AG08395 (cell line): ENCODE data around the gene SURF1.
"Not testable (repeated sequence)": the region's sequence is repeated elsewhere in the genome, so short reads cannot be mapped to it uniquely, and the experiment has no call there.

Experiments used
- DNase-seq: peaks from one replicate; pipeline ENCODE4 v3.0.0; 2012; ENCODE audit warnings: mixed read lengths, low spot score

Gene SURF1

GRCh38 chr9:133356391-133357091 is at the start of gene SURF1, which contains the start of gene SURF2:
SURF1 (minus strand) TSS chr9:133356487; CDS start chr9:133356453, 34 bp downstream.
SURF2 (plus strand) TSS chr9:133356550; CDS start chr9:133356593, 43 bp downstream.
- DNase-seq, result peak; percentile 91

- peak; percentile 20 for DNase-seq
Measured at GRCh38 chr9:133405508-133406438, 49.5 kb upstream of the SURF1 start.

GRCh38 chr9:133404454-133405002 is 48.2 kb upstream of the SURF1 start:
- DNase-seq, result no peak

- peak; percentile 22 for DNase-seq
Measured at GRCh38 chr9:133403766-133404453, 47.6 kb upstream of the SURF1 start.

GRCh38 chr9:133402689-133403088 is 46.4 kb upstream of the SURF1 start:
- no peak for DNase-seq

GRCh38 chr9:133401588-133401987 is 45.3 kb upstream of the SURF1 start:
- no peak for DNase-seq

- no peak for DNase-seq
Measured at GRCh38 chr9:133400292-133400691, 44.0 kb upstream of the SURF1 start.

- DNase-seq, result no peak
Measured at GRCh38 chr9:133397895-133398294, 41.6 kb upstream of the SURF1 start.

GRCh38 chr9:133397370-133397769 is 41.1 kb upstream of the SURF1 start:
- DNase-seq, result no peak

- peak; percentile 21 for DNase-seq
Measured at GRCh38 chr9:133396952-133397351, 40.7 kb upstream of the SURF1 start.

GRCh38 chr9:133394687-133395271 is 38.5 kb upstream of the SURF1 start:
- no peak for DNase-seq

GRCh38 chr9:133393399-133393798 is 37.1 kb upstream of the SURF1 start:
- DNase-seq, result no peak

- not testable (repeated sequence) for DNase-seq
Measured at GRCh38 chr9:133392308-133392707, 36.0 kb upstream of the SURF1 start.

GRCh38 chr9:133391449-133391848 is 35.2 kb upstream of the SURF1 start:
- DNase-seq, result not testable (repeated sequence)

- DNase-seq, result no peak
Measured at GRCh38 chr9:133390713-133391112, 34.4 kb upstream of the SURF1 start.

GRCh38 chr9:133389562-133389961 is 33.3 kb upstream of the SURF1 start:
- DNase-seq, result no peak

- no peak for DNase-seq
Measured at GRCh38 chr9:133389025-133389557, 32.8 kb upstream of the SURF1 start.

- no peak for DNase-seq
Measured at GRCh38 chr9:133387680-133388079, 31.4 kb upstream of the SURF1 start.

GRCh38 chr9:133386338-133386737 is 30.1 kb upstream of the SURF1 start:
- DNase-seq, result no peak

- DNase-seq, result no peak
Measured at GRCh38 chr9:133385452-133385851, 29.2 kb upstream of the SURF1 start.

- DNase-seq, result no peak
Measured at GRCh38 chr9:133384736-133385321, 28.5 kb upstream of the SURF1 start.
